Tibial nerve (tissue), 4 donors: ENCODE results near the gene MYO6.

Source experiments
- EP300 ChIP-seq, 2 donors: sonication (generic); formaldehyde crosslinking; IDR thresholded peaks; one replicate each; pipeline ENCODE4 v1.6.1; 2017; ENCODE audit warnings: antibody characterized with exemption in 2 of 2, mild to moderate bottlenecking in 1 of 2
- POLR2A ChIP-seq, 2 donors: fragments of 450-650 bp; IDR thresholded peaks; one replicate each; pipeline ENCODE4 v1.6.1; 2017; ENCODE audit warnings: antibody characterized with exemption in 2 of 2, mild to moderate bottlenecking in 2 of 2, moderate library complexity in 2 of 2
- TF ChIP-seq, protein P1 (sequence below), 5 experiments: fragments of 200-600 bp in 3 of 5; fragments of 450-650 bp in 2 of 5; sonication (generic) in 3 of 5; IDR thresholded peaks; one replicate each; pipeline ENCODE4 v1.5.1; 2016 to 2019; ENCODE audit warnings: antibody characterized with exemption in 5 of 5, mild to moderate bottlenecking in 3 of 5, moderate library complexity in 2 of 5

DNA sequence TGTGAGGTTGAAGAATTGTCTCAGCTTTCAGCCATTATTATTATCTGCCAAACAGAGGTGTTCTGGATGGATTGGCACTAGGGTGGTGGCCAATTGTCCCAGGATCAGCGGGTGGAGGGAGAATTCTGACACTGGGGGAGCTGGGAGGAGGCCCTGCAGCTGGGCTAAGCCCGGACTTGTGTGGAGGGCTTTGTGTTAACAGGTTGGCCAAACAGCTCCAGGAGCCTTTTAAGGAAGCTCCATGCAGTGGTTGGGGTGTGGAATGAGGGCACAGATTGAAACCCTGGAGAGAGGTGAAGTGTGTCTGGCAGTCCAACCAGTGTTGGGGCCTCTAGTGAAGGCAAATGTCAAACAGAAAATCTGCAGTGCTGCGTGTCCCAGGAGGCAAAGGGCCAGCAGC, 187.6 kb downstream of the MYO6 start:
- TF ChIP-seq, protein P1, sequence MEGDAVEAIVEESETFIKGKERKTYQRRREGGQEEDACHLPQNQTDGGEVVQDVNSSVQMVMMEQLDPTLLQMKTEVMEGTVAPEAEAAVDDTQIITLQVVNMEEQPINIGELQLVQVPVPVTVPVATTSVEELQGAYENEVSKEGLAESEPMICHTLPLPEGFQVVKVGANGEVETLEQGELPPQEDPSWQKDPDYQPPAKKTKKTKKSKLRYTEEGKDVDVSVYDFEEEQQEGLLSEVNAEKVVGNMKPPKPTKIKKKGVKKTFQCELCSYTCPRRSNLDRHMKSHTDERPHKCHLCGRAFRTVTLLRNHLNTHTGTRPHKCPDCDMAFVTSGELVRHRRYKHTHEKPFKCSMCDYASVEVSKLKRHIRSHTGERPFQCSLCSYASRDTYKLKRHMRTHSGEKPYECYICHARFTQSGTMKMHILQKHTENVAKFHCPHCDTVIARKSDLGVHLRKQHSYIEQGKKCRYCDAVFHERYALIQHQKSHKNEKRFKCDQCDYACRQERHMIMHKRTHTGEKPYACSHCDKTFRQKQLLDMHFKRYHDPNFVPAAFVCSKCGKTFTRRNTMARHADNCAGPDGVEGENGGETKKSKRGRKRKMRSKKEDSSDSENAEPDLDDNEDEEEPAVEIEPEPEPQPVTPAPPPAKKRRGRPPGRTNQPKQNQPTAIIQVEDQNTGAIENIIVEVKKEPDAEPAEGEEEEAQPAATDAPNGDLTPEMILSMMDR (IDR thresholded peaks at IDR 0.05), result no peak
- no peak for TF ChIP-seq POLR2A (IDR thresholded peaks at IDR 0.05)
- TF ChIP-seq EP300 (IDR thresholded peaks at IDR 0.05), result no peak
